Ovary (tissue), 9 donors: ENCODE data around the gene GBE1. TPM values are rescaled to one million over a fixed set of nuclear protein-coding genes. Genes with fewer than 3 reads are reported as not detected.

Experiments used
- DNase-seq, 5 donors: peaks; one replicate each; pipeline ENCODE4 v3.0.0-alpha.2; 2019 to 2020
- H3K27ac ChIP-seq, 2 donors: fragments of 200-600 bp; one replicate each; pipeline versions ENCODE4 v1.5.1 to v1.8.0; 2019 to 2022
- H3K27me3 ChIP-seq: fragments of 200-600 bp; one replicate; pipeline ENCODE4 v1.8.0; 2022
- H3K36me3 ChIP-seq: fragments of 200-600 bp; sonication (generic); one replicate; pipeline ENCODE4 v1.5.1; 2019
- H3K4me1 ChIP-seq: one replicate; pipeline ENCODE4 v1.8.1; 2013; ENCODE audit warnings: mild to moderate bottlenecking, moderate library complexity; ENCODE audit not compliant: insufficient read depth
- H3K4me3 ChIP-seq: fragments of 200-600 bp; sonication (generic); one replicate; pipeline ENCODE4 v1.5.1; 2017
- H3K9me3 ChIP-seq, 2 donors: fragments of 200-600 bp in 1 of 2; sonication (generic) in 1 of 2; one replicate each; pipeline versions ENCODE4 v1.5.1 to v1.8.1; 2013 to 2019; ENCODE audit warnings: mild to moderate bottlenecking in 1 of 2, moderate library complexity in 1 of 2
- EP300 ChIP-seq: sonication (generic); formaldehyde crosslinking; IDR thresholded peaks from one replicate; pipeline ENCODE4 v1.6.1; 2017; ENCODE audit warnings: antibody characterized with exemption
- POLR2A ChIP-seq: fragments of 450-650 bp; IDR thresholded peaks from one replicate; pipeline ENCODE4 v1.6.1; 2017; ENCODE audit warnings: antibody characterized with exemption, mild to moderate bottlenecking, moderate library complexity
- WGBS, 3 donors: extraction: QIAGEN DNeasy Blood & Tissue Kit in 1 of 3; methylation state at CpG; one replicate each; pipeline versions ENCODE4 v1.1.5 to v1.1.7; 2013 to 2017; 5-methylcytosine and 5-hydroxymethylcytosine counted together
- intact Hi-C, 4 donors: fragments of 100-400 bp; cut with DNase I; formaldehyde crosslinking; loops; one replicate each; pipeline versions ENCODE4 v1.11.0 to v1.15.1; 2022 to 2023
- polyA plus RNA-seq, 2 donors: library from polyadenylated mRNA; stranded (reverse); fragments of 200-250 nt in 1 of 2; fragments of 350-450 nt in 1 of 2; fragmentation: Illumina TruSeq in 1 of 2; extraction: RNeasy Lipid Tissue Mini Kit (QIAGEN cat#74804) in 1 of 2; gene quantifications; one replicate each; pipeline ENCODE4 v1.2.3, GENCODE V29; 2013 to 2014
- total RNA-seq, 7 donors: library from RNA; depleted of rRNA in 2 of 7; stranded (reverse); fragments of >200 nt in 2 of 7; fragmentation: NEBNext Ultra II Directional in 3 of 7; extraction: Animal tissue kit (Norgen Biotek cat#: 25700) in 3 of 7; gene quantifications; one replicate each; pipeline versions ENCODE4 v1.1.0 to v1.2.4, GENCODE V29; 2016 to 2023
- TF ChIP-seq, protein P1 (sequence below), 3 donors: fragments of 450-650 bp in 2 of 3; fragments of 200-600 bp in 1 of 3; IDR thresholded peaks; one replicate each; pipeline versions ENCODE4 v1.5.1 to v1.8.0; 2016 to 2022; ENCODE audit warnings: antibody characterized with exemption in 3 of 3, mild to moderate bottlenecking in 1 of 3
- donor health status: DM: no; HTN: no; CAD: no; lungs with moderate emphysema.
- donor health status: DM: no; HTN: no; CAD: no.
- donor health status: Bipolar disorder and iron deficiency.
- donor health status: DM: yes; HTN: yes; CAD: no.
- donor health status: DM: no; HTN: no; CAD: no.
- donor health status: DM: yes; HTN: yes; CAD: no.

GBE1 gene
- total and polyA plus RNA-seq, 9 donors, result 14.8 to 43.7 (median 26.8) TPM

- no peak overlapping the region for H3K27ac ChIP-seq
- H3K4me3 ChIP-seq, result no peak overlapping the region
- H3K27me3 ChIP-seq, result no peaks in the 10 kb centered on the region
- H3K9me3 ChIP-seq, result no peaks in the 10 kb centered on the region
- WGBS, 3 donors, result 83 to 89% (median 86%) methylated on average over 1 of the region's 1 CpG
- H3K36me3 ChIP-seq, result no peaks in the 10 kb centered on the region
- TF ChIP-seq POLR2A, result no peak
- TF ChIP-seq, protein P1, sequence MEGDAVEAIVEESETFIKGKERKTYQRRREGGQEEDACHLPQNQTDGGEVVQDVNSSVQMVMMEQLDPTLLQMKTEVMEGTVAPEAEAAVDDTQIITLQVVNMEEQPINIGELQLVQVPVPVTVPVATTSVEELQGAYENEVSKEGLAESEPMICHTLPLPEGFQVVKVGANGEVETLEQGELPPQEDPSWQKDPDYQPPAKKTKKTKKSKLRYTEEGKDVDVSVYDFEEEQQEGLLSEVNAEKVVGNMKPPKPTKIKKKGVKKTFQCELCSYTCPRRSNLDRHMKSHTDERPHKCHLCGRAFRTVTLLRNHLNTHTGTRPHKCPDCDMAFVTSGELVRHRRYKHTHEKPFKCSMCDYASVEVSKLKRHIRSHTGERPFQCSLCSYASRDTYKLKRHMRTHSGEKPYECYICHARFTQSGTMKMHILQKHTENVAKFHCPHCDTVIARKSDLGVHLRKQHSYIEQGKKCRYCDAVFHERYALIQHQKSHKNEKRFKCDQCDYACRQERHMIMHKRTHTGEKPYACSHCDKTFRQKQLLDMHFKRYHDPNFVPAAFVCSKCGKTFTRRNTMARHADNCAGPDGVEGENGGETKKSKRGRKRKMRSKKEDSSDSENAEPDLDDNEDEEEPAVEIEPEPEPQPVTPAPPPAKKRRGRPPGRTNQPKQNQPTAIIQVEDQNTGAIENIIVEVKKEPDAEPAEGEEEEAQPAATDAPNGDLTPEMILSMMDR (IDR thresholded peaks at IDR 0.05), result no peak
- TF ChIP-seq EP300, result no peak
- no peak for DNase-seq
- intact Hi-C loops, result no loop called here
- no peaks in the 10 kb centered on the region for H3K4me1 ChIP-seq
Measured at GRCh38 chr3:81645248-81645647, 116.2 kb downstream of the GBE1 start.

DNA sequence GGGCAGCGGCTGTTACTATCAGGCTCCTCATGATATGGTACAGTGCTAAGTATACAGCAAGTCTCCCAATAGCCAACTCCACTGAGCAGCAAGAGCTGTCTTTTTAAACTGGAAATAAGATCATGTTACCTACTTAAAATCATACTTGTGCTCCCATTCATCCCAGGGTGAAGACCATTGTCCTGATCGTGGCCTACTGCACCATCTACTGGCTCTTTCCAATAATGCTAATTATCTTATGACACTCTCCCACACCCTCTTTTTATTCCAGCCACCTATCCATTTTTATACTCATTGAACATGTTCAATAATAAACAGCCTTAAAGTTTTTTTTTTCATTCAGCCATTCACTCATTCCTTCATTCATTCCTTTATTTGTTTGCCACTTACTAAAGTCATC, 117.7 kb downstream of the GBE1 start:
- no peaks in the 10 kb centered on the region for H3K27me3 ChIP-seq
- no peaks in the 10 kb centered on the region for H3K9me3 ChIP-seq
- 66 to 75% (median 72%) methylated on average over 2 of the region's 2 CpGs for WGBS, 3 donors
- H3K4me3 ChIP-seq, result no peak overlapping the region
- intact Hi-C loops, result no loop called here
- TF ChIP-seq POLR2A, result no peak
- TF ChIP-seq, protein P1 (IDR thresholded peaks at IDR 0.05), result peak in 1 of 3 donors; percentile 23
- no peak for DNase-seq
- H3K27ac ChIP-seq, result no peak overlapping the region
- no peaks in the 10 kb centered on the region for H3K4me1 ChIP-seq
- no peaks in the 10 kb centered on the region for H3K36me3 ChIP-seq

DNA sequence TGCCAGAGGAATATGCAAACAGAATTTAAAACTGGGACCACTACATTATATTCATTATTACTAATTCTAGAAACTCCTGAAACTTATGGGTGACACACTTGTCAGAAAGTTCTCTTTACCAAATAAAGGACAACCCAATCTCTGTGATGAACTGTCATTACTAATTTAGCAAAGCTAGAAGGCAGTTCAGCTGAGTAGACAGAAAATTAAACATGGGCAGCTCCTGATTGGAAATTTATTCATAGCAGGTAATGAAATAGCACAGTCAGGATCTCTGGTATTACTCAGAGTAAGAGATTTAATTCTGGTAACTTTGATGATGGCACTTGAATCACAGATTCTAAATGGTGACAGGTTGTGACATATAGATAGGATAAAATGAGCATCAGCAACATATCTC, 123.0 kb downstream of the GBE1 start:
- DNase-seq, result no peak
- no peak overlapping the region for H3K4me3 ChIP-seq
- no peaks in the 10 kb centered on the region for H3K27me3 ChIP-seq
- no peak for TF ChIP-seq POLR2A
- TF ChIP-seq EP300, result no peak
- TF ChIP-seq, protein P1 (IDR thresholded peaks at IDR 0.05), result no peak
- no peak overlapping the region for H3K27ac ChIP-seq
- intact Hi-C loops, result no loop called here
- H3K36me3 ChIP-seq, result no peaks in the 10 kb centered on the region
- H3K9me3 ChIP-seq, result no peaks in the 10 kb centered on the region
- H3K4me1 ChIP-seq, result no peaks in the 10 kb centered on the region

DNA sequence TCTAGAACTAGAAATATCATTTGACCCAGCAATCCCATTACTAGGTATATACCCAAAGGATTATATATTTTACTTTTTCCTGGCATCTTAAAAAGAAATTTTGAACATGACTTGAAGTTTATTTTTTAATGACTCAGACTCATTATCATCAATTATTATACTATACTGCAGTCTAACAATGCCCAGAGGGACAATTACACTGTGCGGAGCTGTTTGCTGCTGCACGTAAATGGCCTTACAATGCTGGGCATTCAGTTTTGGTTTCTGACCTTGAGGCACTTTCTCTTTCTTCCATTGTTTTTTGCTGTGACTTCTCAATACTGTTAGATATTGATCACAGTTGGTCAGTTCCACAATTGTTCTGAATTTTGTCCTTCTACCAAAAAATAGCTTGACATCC, 128.8 kb downstream of the GBE1 start:
- Histone ChIP-seq H3K27me3 (no peaks in the 10 kb centered on the region), H3K9me3 (no peaks in the 10 kb centered on the region), H3K27ac (no peak overlapping the region), H3K4me1 (no peaks in the 10 kb centered on the region), H3K36me3 (no peaks in the 10 kb centered on the region), H3K4me3 (no peak overlapping the region)
- DNase-seq, result no peak
- intact Hi-C loops, result no loop called here
- TF ChIP-seq, protein P1 (IDR thresholded peaks at IDR 0.05), result no peak
- TF ChIP-seq EP300 (no peak), POLR2A (no peak)
- 95 to 98% (median 98%) methylated on average over 2 of the region's 2 CpGs for WGBS, 3 donors

- no peaks in the 10 kb centered on the region for H3K4me1 ChIP-seq
- TF ChIP-seq, protein P1 (IDR thresholded peaks at IDR 0.05), result no peak
- TF ChIP-seq EP300 (no peak), POLR2A (no peak)
- H3K36me3 ChIP-seq, result no peaks in the 10 kb centered on the region
- H3K27ac ChIP-seq, result no peak overlapping the region
- H3K9me3 ChIP-seq, result no peaks in the 10 kb centered on the region
- no peaks in the 10 kb centered on the region for H3K27me3 ChIP-seq
- DNase-seq, result no peak
- 55 to 59% (median 58%) methylated on average over 2 of the region's 2 CpGs for WGBS, 3 donors
- H3K4me3 ChIP-seq, result no peak overlapping the region
- intact Hi-C loops, result no loop called here
Measured at GRCh38 chr3:81624756-81625155, 136.7 kb downstream of the GBE1 start.
